A673 (cell line): ENCODE data around the gene NUDT14. TPM values are rescaled to one million over a fixed set of nuclear protein-coding genes. Genes with fewer than 3 reads are reported as not detected.

Source experiments
- BruUV-seq: library from RNA; stranded (reverse); fragments of 400-500 nt; replicated peaks from 2 replicates; lab custom pipeline; 2021; lab: Mats Ljungman, UMichigan
- CTCF ChIA-PET: fragments of 300-600 bp; sonication (Branson Sonifier 250); formaldehyde crosslinking; loops from one replicate; lab custom pipeline; 2022; ENCODE audit warnings: antibody characterized with exemption; lab: Charles Lee
- POLR2A ChIA-PET: fragments of 300-600 bp; sonication (Branson Sonifier 250); formaldehyde crosslinking; loops from one replicate; lab custom pipeline; 2022; ENCODE audit warnings: antibody characterized with exemption; ENCODE audit not compliant: low non-redundant PET; lab: Charles Lee
- DNase-seq: peaks from one replicate; pipeline ENCODE4 v3.0.0-alpha.2; 2015; ENCODE audit warnings: low spot score
- H3K27ac ChIP-seq: fragments of 200-600 bp; sonication (generic); 2 replicates; pipeline ENCODE4 v1.5.1; 2016; ENCODE audit warnings: mixed run types, low read depth, mild to moderate bottlenecking, mixed read lengths, antibody characterized with exemption, low read length; ENCODE audit not compliant: poor library complexity, severe bottlenecking
- H3K27me3 ChIP-seq: fragments of 200-600 bp; sonication (generic); replicated peaks from 2 replicates; pipeline ENCODE4 v1.6.1; 2017; ENCODE audit warnings: mixed run types, low read depth, mild to moderate bottlenecking, mixed read lengths, antibody characterized with exemption, low read length; ENCODE audit not compliant: insufficient read depth, poor library complexity
- H3K36me3 ChIP-seq: fragments of 200-600 bp; sonication (generic); 2 replicates; pipeline ENCODE4 v1.6.1; 2016; ENCODE audit warnings: mixed run types, mild to moderate bottlenecking, mixed read lengths, antibody characterized with exemption, low read length; ENCODE audit not compliant: insufficient read depth, poor library complexity, severe bottlenecking
- H3K4me1 ChIP-seq: fragments of 200-600 bp; sonication (generic); 2 replicates; pipeline ENCODE4 v1.6.1; 2017; ENCODE audit warnings: mixed run types, mild to moderate bottlenecking, mixed read lengths, antibody characterized with exemption, low read length; ENCODE audit not compliant: insufficient read depth, poor library complexity, severe bottlenecking
- H3K4me3 ChIP-seq: fragments of 200-600 bp; sonication (generic); 2 replicates; pipeline ENCODE4 v1.5.1; 2016; ENCODE audit warnings: low read depth, mixed run types, mild to moderate bottlenecking, mixed read lengths, low read length; ENCODE audit not compliant: poor library complexity, severe bottlenecking
- H3K9me3 ChIP-seq: fragments of 200-600 bp; sonication (generic); 2 replicates; pipeline ENCODE4 v1.6.1; 2016; ENCODE audit warnings: mixed run types, low read depth, mild to moderate bottlenecking, mixed read lengths, antibody characterized with exemption, low read length; ENCODE audit not compliant: poor library complexity, severe bottlenecking
- CTCF ChIP-seq: fragments of 300-800, 200-600 bp; sonication (generic); conservative IDR thresholded peaks from 2 replicates; pipeline ENCODE4 v1.5.1; 2017; ENCODE audit warnings: low read depth, mild to moderate bottlenecking, antibody characterized with exemption, low read length, moderate library complexity, mixed read lengths
- EZH2 ChIP-seq: fragments of 200-600 bp; sonication (generic); IDR thresholded peaks from 2 replicates; pipeline ENCODE4 v1.6.1; 2017; ENCODE audit warnings: borderline replicate concordance, low read depth, mild to moderate bottlenecking, mixed read lengths, antibody characterized with exemption, low read length; ENCODE audit not compliant: poor library complexity, severe bottlenecking
- intact Hi-C: fragments of 100-400 bp; cut with micrococcal nuclease; formaldehyde crosslinking; loops from one replicate; pipeline ENCODE4 v1.10.0; 2022; ENCODE audit not compliant: unreplicated experiment
- total RNA-seq: library from RNA; stranded (reverse); gene quantifications from 2 replicates; pipeline ENCODE4 v1.2.3, GENCODE V29; 2021

Gene NUDT14
- total RNA-seq, 1 experiment from 2014 or later = 30.8 TPM

- CTCF ChIA-PET = no interaction called here
- DNase-seq = no peak
- Histone ChIP-seq H3K4me1 (peaks cover 3% of the 10 kb centered on the region), H3K27ac (no peak overlapping the region), H3K9me3 (no peaks in the 10 kb centered on the region), H3K36me3 (no peaks in the 10 kb centered on the region), H3K4me3 (no peak overlapping the region), H3K27me3 (no peaks in the 10 kb centered on the region)
- POLR2A ChIA-PET = no interaction called here
- intact Hi-C loops = no loop called here
- TF ChIP-seq EZH2 (no peak), CTCF (no peak)
- BruUV-seq = no TSS peak
Observed at GRCh38 chr14:105185001-105185400, 3.9 kb upstream of the NUDT14 start.

GRCh38 chr14:105184461-105184860 lies 3.3 kb upstream of the NUDT14 start:
- intact Hi-C loops = no loop called here
- CTCF ChIA-PET = no interaction called here

GRCh38 chr14:105182296-105183020 lies 1.3 kb upstream of the NUDT14 start:
- H3K4me1 ChIP-seq = peaks cover 3% of the 10 kb centered on the region
- POLR2A ChIA-PET = interaction anchor here (0.6 kb wide), 1 partner anchor 346 kb away, joined by 3 read pairs; no protein-coding TSS in a partner anchor
- intact Hi-C loops = no loop called here
- BruUV-seq = no TSS peak
- H3K27ac ChIP-seq = no peak overlapping the region
- no peak for TF ChIP-seq EZH2
- TF ChIP-seq CTCF = no peak
- H3K27me3 ChIP-seq = no peaks in the 10 kb centered on the region
- DNase-seq = no peak
- H3K9me3 ChIP-seq = no peaks in the 10 kb centered on the region
- no peaks in the 10 kb centered on the region for H3K36me3 ChIP-seq
- CTCF ChIA-PET = no interaction called here
- no peak overlapping the region for H3K4me3 ChIP-seq

More at GRCh38 chr14:105184461-105184860, 3.3 kb upstream of the NUDT14 start:
- DNase-seq = no peak
- no TSS peak for BruUV-seq
- H3K27me3 ChIP-seq = no peaks in the 10 kb centered on the region
- H3K4me3 ChIP-seq = no peak overlapping the region
- POLR2A ChIA-PET = no interaction called here
- H3K27ac ChIP-seq = no peak overlapping the region
- H3K36me3 ChIP-seq = no peaks in the 10 kb centered on the region
- peaks cover 3% of the 10 kb centered on the region for H3K4me1 ChIP-seq
- TF ChIP-seq CTCF (no peak), EZH2 (no peak)
- H3K9me3 ChIP-seq = no peaks in the 10 kb centered on the region
